Stimulated activated CD8-positive, alpha-beta memory T cell treated with anti-CD3 and anti-CD28 coated beads, Interleukin-12 subunit alpha, Interleukin-12 subunit beta, amount 100 ng/mL, for 24 hours (primary cell): ENCODE data around the gene TM4SF18.

Experiments used
- DNase-seq: peaks from one replicate; pipeline ENCODE4 v3.0.0-alpha.2; 2020; ENCODE audit errors: extremely low read depth

Gene TM4SF18

GRCh38 chr3:149284034-149284433 is 49.4 kb downstream of the TM4SF18 start:
- no peak for DNase-seq

GRCh38 chr3:149283401-149283800 is 50.0 kb downstream of the TM4SF18 start:
- DNase-seq: no peak

GRCh38 chr3:149282836-149283235 is 50.6 kb downstream of the TM4SF18 start:
- DNase-seq: no peak

- no peak for DNase-seq
Measured at GRCh38 chr3:149282322-149282721, 51.1 kb downstream of the TM4SF18 start.

GRCh38 chr3:149280671-149281349 is 52.6 kb downstream of the TM4SF18 start:
- DNase-seq: no peak

GRCh38 chr3:149278911-149279310 is 54.5 kb downstream of the TM4SF18 start:
- DNase-seq: no peak

- no peak for DNase-seq
Measured at GRCh38 chr3:149277331-149277813, 56.1 kb downstream of the TM4SF18 start.

- no peak for DNase-seq
Measured at GRCh38 chr3:149276619-149277018, 56.8 kb downstream of the TM4SF18 start.

- no peak for DNase-seq
Measured at GRCh38 chr3:149274220-149274619, 59.2 kb downstream of the TM4SF18 start.

- DNase-seq: no peak
Measured at GRCh38 chr3:149273096-149273751, 60.2 kb downstream of the TM4SF18 start.

GRCh38 chr3:149271669-149272068 is 61.8 kb downstream of the TM4SF18 start:
- DNase-seq: no peak

GRCh38 chr3:149270180-149270579 is 63.3 kb downstream of the TM4SF18 start:
- DNase-seq: no peak

- DNase-seq: no peak
Measured at GRCh38 chr3:149269687-149270086, 63.7 kb downstream of the TM4SF18 start.
